ENCODE measurements around the gene KCNH5. TPM values are rescaled to one million over a fixed set of nuclear protein-coding genes. Genes with fewer than 3 reads are reported as not detected.

Gene KCNH5
- polyA plus RNA-seq, 1 of the 3 experiments (the other 2 are of a cell fraction): not detected

DNA sequence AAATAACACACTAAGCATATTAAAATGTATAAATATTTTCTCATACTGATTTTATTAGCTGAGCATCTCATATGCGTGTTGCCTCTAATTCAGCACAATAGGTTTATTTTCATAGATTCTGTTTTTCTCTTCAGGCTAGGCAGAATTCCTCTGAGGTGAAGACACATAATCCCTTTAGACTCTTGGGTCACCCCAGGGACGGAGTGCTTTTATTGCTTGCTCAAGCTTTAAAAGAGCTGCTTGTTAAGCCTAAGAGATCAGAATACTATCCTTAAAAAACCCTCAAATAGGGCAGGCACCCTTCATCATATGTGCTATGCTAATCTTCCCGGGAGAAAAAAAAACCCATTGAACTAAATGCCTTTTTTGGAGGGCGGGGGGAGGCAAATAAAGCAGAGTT lies 390.1 kb downstream of the KCNH5 start:
- H3K4me3 ChIP-seq (ENCODE audit: low read depth in 2 of 2, low read length in 1 of 2): no peak overlapping the region
- 25% methylated on average over 4 of the region's 4 CpGs for WGBS (ENCODE audit: low lambda C conversion rate)
- no peaks in the 10 kb centered on the region for H3K27me3 ChIP-seq (ENCODE audit: insufficient read depth)
- H3K79me2 ChIP-seq (ENCODE audit: insufficient read depth): no peaks in the 10 kb centered on the region
- H4K20me1 ChIP-seq (ENCODE audit: insufficient read depth): no peaks in the 10 kb centered on the region
- H3K4me2 ChIP-seq: no peak overlapping the region
- H3K9me2 ChIP-seq: no peaks in the 10 kb centered on the region
- ChIA-PET POLR2A (no interaction called here), CTCF (no interaction called here)
- H2AFZ ChIP-seq (ENCODE audit: low read depth): no peak overlapping the region
- H3K36me3 ChIP-seq (replicated peaks in 1 of 2; ENCODE audit: control insufficient read depth in 1 of 2, insufficient read depth in 2 of 2, low read length in 1 of 2): no peaks in the 10 kb centered on the region
- H3K9ac ChIP-seq: no peak overlapping the region
- H3K9me3 ChIP-seq: no peaks in the 10 kb centered on the region
- H3K4me1 ChIP-seq (ENCODE audit: control insufficient read depth in 1 of 2, insufficient read depth in 2 of 2, low read depth in 1 of 2, low read length in 1 of 2): no peaks in the 10 kb centered on the region; a peak in 1 of 4 replicates
- TF ChIP-seq RAD21 (IDR thresholded peaks at IDR 0.05; ENCODE audit: low read length) (no peak), JUND (IDR thresholded peaks at IDR 0.05) (no peak), SIN3A (IDR thresholded peaks at IDR 0.05; ENCODE audit: borderline replicate concordance, low read depth, low read length) (no peak), POLR2AphosphoS5 (IDR thresholded peaks at IDR 0.05; ENCODE audit: low read depth, low read length) (no peak), MXI1 (IDR thresholded peaks at IDR 0.05; ENCODE audit: low read depth, low read length) (no peak), EP300 (IDR thresholded peaks at IDR 0.05; ENCODE audit: borderline replicate concordance in 1 of 2, low read depth in 1 of 2, low read length in 1 of 2) (no peak), TCF12 (IDR thresholded peaks at IDR 0.05) (no peak), EZH2phosphoT487 (IDR thresholded peaks at IDR 0.05; ENCODE audit: borderline replicate concordance, low read depth) (no peak), YY1 (IDR thresholded peaks at IDR 0.05; ENCODE audit: low read depth) (no peak), MEF2A (IDR thresholded peaks at IDR 0.05; ENCODE audit: borderline replicate concordance, low read depth) (no peak), TAF1 (IDR thresholded peaks at IDR 0.05; ENCODE audit: borderline replicate concordance, low read depth, low read length) (no peak), NFIC (IDR thresholded peaks at IDR 0.05; ENCODE audit: borderline replicate concordance) (no peak), ELF1 (IDR thresholded peaks at IDR 0.05) (no peak), RCOR1 (IDR thresholded peaks at IDR 0.05; ENCODE audit: low read length) (no peak), CHD2 (IDR thresholded peaks at IDR 0.05; ENCODE audit: low read length, partially characterized antibody) (no peak), NRF1 (IDR thresholded peaks at IDR 0.05; ENCODE audit: low read depth, low read length) (no peak)
- TF ChIP-seq, protein P1, sequence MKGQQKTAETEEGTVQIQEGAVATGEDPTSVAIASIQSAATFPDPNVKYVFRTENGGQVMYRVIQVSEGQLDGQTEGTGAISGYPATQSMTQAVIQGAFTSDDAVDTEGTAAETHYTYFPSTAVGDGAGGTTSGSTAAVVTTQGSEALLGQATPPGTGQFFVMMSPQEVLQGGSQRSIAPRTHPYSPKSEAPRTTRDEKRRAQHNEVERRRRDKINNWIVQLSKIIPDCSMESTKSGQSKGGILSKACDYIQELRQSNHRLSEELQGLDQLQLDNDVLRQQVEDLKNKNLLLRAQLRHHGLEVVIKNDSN (IDR thresholded peaks at IDR 0.05; ENCODE audit: borderline replicate concordance, low read depth): no peak
- TF ChIP-seq, protein P2, sequence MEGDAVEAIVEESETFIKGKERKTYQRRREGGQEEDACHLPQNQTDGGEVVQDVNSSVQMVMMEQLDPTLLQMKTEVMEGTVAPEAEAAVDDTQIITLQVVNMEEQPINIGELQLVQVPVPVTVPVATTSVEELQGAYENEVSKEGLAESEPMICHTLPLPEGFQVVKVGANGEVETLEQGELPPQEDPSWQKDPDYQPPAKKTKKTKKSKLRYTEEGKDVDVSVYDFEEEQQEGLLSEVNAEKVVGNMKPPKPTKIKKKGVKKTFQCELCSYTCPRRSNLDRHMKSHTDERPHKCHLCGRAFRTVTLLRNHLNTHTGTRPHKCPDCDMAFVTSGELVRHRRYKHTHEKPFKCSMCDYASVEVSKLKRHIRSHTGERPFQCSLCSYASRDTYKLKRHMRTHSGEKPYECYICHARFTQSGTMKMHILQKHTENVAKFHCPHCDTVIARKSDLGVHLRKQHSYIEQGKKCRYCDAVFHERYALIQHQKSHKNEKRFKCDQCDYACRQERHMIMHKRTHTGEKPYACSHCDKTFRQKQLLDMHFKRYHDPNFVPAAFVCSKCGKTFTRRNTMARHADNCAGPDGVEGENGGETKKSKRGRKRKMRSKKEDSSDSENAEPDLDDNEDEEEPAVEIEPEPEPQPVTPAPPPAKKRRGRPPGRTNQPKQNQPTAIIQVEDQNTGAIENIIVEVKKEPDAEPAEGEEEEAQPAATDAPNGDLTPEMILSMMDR (IDR thresholded peaks at IDR 0.05): no peak
- TF ChIP-seq, protein P3, sequence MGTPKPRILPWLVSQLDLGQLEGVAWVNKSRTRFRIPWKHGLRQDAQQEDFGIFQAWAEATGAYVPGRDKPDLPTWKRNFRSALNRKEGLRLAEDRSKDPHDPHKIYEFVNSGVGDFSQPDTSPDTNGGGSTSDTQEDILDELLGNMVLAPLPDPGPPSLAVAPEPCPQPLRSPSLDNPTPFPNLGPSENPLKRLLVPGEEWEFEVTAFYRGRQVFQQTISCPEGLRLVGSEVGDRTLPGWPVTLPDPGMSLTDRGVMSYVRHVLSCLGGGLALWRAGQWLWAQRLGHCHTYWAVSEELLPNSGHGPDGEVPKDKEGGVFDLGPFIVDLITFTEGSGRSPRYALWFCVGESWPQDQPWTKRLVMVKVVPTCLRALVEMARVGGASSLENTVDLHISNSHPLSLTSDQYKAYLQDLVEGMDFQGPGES (IDR thresholded peaks at IDR 0.05; ENCODE audit: low read depth, low read length): no peak
- H3K27ac ChIP-seq (ENCODE audit: low read depth in 2 of 2, low read length in 1 of 2): no peak overlapping the region
- no peak for DNase-seq
- no peaks in the 10 kb centered on the region for H3F3A ChIP-seq (replicated peaks; ENCODE audit: insufficient read depth)

All from SK-N-SH (cell line).